SK-N-SH treated with all-trans-retinoic acid at 6 μM for 48 hours (cell line): Measurements from ENCODE around the gene ADGRF4.

ENCODE experiments used
- ATAC-seq: fragments of 200-7000 bp; cut with Tn5 transposase; 3 replicates; pipeline ENCODE4 v1.9.1; 2020; ENCODE audit warnings: mild to moderate bottlenecking, moderate library complexity
- ARNTL ChIP-seq: fragments of 450-650 bp; formaldehyde crosslinking; IDR thresholded peaks from 2 replicates; pipeline ENCODE4 v1.5.0; 2020; ENCODE audit warnings: low read depth, mild to moderate bottlenecking, moderate library complexity, borderline replicate concordance
- BACH2 ChIP-seq: fragments of 250-450 bp; sonication (Bioruptor Pico); IDR thresholded peaks from 2 replicates; pipeline ENCODE4 v1.9.0; 2021; ENCODE audit warnings: mild to moderate bottlenecking, borderline replicate concordance
- CSDC2 ChIP-seq: fragments of 250-450 bp; sonication (Bioruptor Pico); IDR thresholded peaks from 2 replicates; pipeline ENCODE4 v1.5.0; 2020; ENCODE audit warnings: mild to moderate bottlenecking, moderate library complexity
- ESRRG ChIP-seq: fragments of 250-450 bp; sonication (Bioruptor Pico); IDR thresholded peaks from 2 replicates; pipeline ENCODE4 v1.6.1; 2021; ENCODE audit warnings: mild to moderate bottlenecking
- GLIS3 ChIP-seq: fragments of 250-450 bp; sonication (Bioruptor Pico); IDR thresholded peaks from 2 replicates; pipeline ENCODE4 v1.5.0; 2020; ENCODE audit warnings: mild to moderate bottlenecking, moderate library complexity
- ISL1 ChIP-seq: fragments of 250-450 bp; sonication (Bioruptor Pico); IDR thresholded peaks from 2 replicates; pipeline ENCODE4 v2.1.2; 2022; ENCODE audit warnings: mild to moderate bottlenecking, moderate library complexity
- OSR1 ChIP-seq: fragments of 250-450 bp; sonication (Bioruptor Pico); IDR thresholded peaks from 2 replicates; pipeline ENCODE4 v1.8.0; 2022; ENCODE audit warnings: moderate library complexity, mild to moderate bottlenecking, inconsistent platforms
- PPARA ChIP-seq: fragments of 250-450 bp; sonication (Bioruptor Pico); IDR thresholded peaks from 2 replicates; pipeline ENCODE4 v1.5.0; 2020; ENCODE audit warnings: mild to moderate bottlenecking, borderline replicate concordance
- RARB ChIP-seq: fragments of 250-450 bp; sonication (Bioruptor Pico); IDR thresholded peaks from 2 replicates; pipeline ENCODE4 v1.8.0; 2021; ENCODE audit warnings: mild to moderate bottlenecking, moderate library complexity
- SNAI2 ChIP-seq: fragments of 250-450 bp; sonication (Bioruptor Pico); IDR thresholded peaks from 2 replicates; pipeline ENCODE4 v1.5.0; 2020; ENCODE audit warnings: mild to moderate bottlenecking, moderate library complexity
- TCF4 ChIP-seq: fragments of 250-450 bp; sonication (Bioruptor Pico); IDR thresholded peaks from 2 replicates; pipeline ENCODE4 v1.8.0; 2021; ENCODE audit warnings: mild to moderate bottlenecking, moderate library complexity, borderline replicate concordance
- TOX ChIP-seq: fragments of 250-450 bp; sonication (Bioruptor Pico); IDR thresholded peaks from 2 replicates; pipeline ENCODE4 v1.8.0; 2021; ENCODE audit warnings: mild to moderate bottlenecking, moderate library complexity, borderline replicate concordance
- ZC3H10 ChIP-seq: fragments of 250-450 bp; sonication (Bioruptor Pico); IDR thresholded peaks from 2 replicates; pipeline ENCODE4 v1.5.1; 2021; ENCODE audit warnings: mild to moderate bottlenecking, moderate library complexity
- ZFP3 ChIP-seq: fragments of 250-450 bp; sonication (Bioruptor Pico); IDR thresholded peaks from 2 replicates; pipeline ENCODE4 v1.5.0; 2020; ENCODE audit warnings: mild to moderate bottlenecking, moderate library complexity
- ZFP30 ChIP-seq: fragments of 450-650 bp; formaldehyde crosslinking; IDR thresholded peaks from 2 replicates; pipeline ENCODE4 v1.5.0; 2022; ENCODE audit warnings: mild to moderate bottlenecking, moderate library complexity
- ZNF565 ChIP-seq: fragments of 450-650 bp; formaldehyde crosslinking; conservative IDR thresholded peaks from 2 replicates; pipeline ENCODE4 v1.5.0; 2020; ENCODE audit warnings: low read depth, mild to moderate bottlenecking, moderate library complexity
- ZNF70 ChIP-seq: fragments of 450-650 bp; formaldehyde crosslinking; IDR thresholded peaks from 2 replicates; pipeline ENCODE4 v1.5.0; 2020; ENCODE audit warnings: mild to moderate bottlenecking, moderate library complexity
- ZNF8 ChIP-seq: fragments of 450-650 bp; formaldehyde crosslinking; IDR thresholded peaks from 2 replicates; pipeline ENCODE4 v1.5.0; 2020; ENCODE audit warnings: mild to moderate bottlenecking, moderate library complexity
- TF ChIP-seq, protein P1 (sequence below): fragments of 250-450 bp; sonication (Bioruptor Pico); IDR thresholded peaks from 2 replicates; pipeline ENCODE4 v1.5.1; 2021; ENCODE audit warnings: mild to moderate bottlenecking, moderate library complexity
- TF ChIP-seq, protein P2 (sequence below): fragments of 250-450 bp; sonication (Bioruptor Pico); IDR thresholded peaks from 2 replicates; pipeline ENCODE4 v1.8.0; 2021; ENCODE audit warnings: low read depth, mild to moderate bottlenecking, moderate library complexity, borderline replicate concordance
- TF ChIP-seq, protein P3 (sequence below): fragments of 250-450 bp; sonication (Bioruptor Pico); IDR thresholded peaks from 2 replicates; pipeline ENCODE4 v1.5.1; 2020; ENCODE audit warnings: low read depth, mild to moderate bottlenecking, moderate library complexity

ADGRF4 gene

DNA sequence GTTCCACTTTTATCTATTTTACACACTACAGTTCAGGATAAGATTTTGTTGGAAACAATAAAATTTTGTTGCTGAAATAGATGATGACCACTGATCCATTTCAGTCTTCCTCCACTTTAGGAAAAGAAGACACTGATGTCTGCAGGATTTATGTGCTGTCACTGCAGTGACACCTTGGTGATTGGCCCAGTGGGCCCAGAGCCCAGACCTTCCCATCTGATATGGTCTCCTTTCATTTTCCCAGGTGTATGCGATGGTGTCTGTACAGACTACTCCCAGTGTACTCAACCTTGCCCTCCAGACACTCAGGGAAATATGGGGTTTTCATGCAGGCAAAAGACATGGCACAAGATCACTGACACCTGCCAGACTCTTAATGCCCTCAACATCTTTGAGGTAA is 19.6 kb upstream of the ADGRF4 start:
- no peak for TF ChIP-seq CSDC2 (CRISPR knock-in tag)
- TF ChIP-seq, protein P1, sequence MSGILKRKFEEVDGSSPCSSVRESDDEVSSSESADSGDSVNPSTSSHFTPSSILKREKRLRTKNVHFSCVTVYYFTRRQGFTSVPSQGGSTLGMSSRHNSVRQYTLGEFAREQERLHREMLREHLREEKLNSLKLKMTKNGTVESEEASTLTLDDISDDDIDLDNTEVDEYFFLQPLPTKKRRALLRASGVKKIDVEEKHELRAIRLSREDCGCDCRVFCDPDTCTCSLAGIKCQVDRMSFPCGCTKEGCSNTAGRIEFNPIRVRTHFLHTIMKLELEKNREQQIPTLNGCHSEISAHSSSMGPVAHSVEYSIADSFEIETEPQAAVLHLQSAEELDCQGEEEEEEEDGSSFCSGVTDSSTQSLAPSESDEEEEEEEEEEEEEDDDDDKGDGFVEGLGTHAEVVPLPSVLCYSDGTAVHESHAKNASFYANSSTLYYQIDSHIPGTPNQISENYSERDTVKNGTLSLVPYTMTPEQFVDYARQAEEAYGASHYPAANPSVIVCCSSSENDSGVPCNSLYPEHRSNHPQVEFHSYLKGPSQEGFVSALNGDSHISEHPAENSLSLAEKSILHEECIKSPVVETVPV (CRISPR knock-in tag) = no peak
- TF ChIP-seq ZNF70 = no peak
- no peak for TF ChIP-seq ISL1
- no peak for TF ChIP-seq ZNF8 (CRISPR knock-in tag)
- TF ChIP-seq SNAI2 = no peak
- no peak for TF ChIP-seq BACH2 (CRISPR knock-in tag)
- TF ChIP-seq, protein P2, sequence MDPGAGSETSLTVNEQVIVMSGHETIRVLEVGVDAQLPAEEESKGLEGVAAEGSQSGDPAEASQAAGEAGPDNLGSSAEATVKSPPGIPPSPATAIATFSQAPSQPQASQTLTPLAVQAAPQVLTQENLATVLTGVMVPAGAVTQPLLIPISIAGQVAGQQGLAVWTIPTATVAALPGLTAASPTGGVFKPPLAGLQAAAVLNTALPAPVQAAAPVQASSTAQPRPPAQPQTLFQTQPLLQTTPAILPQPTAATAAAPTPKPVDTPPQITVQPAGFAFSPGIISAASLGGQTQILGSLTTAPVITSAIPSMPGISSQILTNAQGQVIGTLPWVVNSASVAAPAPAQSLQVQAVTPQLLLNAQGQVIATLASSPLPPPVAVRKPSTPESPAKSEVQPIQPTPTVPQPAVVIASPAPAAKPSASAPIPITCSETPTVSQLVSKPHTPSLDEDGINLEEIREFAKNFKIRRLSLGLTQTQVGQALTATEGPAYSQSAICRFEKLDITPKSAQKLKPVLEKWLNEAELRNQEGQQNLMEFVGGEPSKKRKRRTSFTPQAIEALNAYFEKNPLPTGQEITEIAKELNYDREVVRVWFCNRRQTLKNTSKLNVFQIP (CRISPR knock-in tag) = no peak
- no peak for TF ChIP-seq GLIS3 (CRISPR knock-in tag)
- TF ChIP-seq PPARA (CRISPR knock-in tag) = no peak
- TF ChIP-seq ZNF565 = no peak
- no peak for TF ChIP-seq TOX (CRISPR knock-in tag)
- TF ChIP-seq OSR1 = no peak
- no peak for TF ChIP-seq ZFP30
- TF ChIP-seq, all 23 proteins: peak for 0
- ATAC-seq = no peak

DNA sequence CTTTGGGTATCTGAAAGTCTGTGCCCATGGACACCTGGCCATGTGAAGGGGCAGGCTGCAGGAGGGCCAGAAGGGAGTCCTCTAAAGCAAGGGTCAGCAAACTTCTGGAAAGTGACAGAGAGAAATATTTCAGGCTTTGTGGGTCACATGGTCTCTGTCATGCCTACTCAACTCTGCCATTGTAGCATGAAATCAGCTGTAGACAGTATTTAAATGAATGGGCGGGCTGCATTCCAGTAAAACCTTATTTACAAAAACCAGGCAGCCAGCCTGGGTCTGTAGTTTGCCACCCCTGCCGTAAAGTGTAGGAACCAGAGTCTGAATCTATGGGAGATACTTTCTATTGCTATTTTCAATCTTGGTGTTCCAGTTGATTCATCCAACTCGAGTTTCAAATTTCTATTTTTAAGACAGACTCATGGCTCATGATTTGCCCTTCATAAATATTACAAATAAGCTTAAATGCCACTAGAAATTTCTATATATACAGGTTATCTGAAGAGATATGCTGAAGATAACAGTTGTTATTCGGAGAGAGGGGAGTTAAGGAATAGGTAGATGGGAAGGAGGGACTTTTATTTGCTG is 19.0 kb upstream of the ADGRF4 start:
- ATAC-seq = no peak
- TF ChIP-seq CSDC2 (CRISPR knock-in tag) (no peak), ARNTL (CRISPR knock-in tag) (no peak)
- TF ChIP-seq, protein P3, sequence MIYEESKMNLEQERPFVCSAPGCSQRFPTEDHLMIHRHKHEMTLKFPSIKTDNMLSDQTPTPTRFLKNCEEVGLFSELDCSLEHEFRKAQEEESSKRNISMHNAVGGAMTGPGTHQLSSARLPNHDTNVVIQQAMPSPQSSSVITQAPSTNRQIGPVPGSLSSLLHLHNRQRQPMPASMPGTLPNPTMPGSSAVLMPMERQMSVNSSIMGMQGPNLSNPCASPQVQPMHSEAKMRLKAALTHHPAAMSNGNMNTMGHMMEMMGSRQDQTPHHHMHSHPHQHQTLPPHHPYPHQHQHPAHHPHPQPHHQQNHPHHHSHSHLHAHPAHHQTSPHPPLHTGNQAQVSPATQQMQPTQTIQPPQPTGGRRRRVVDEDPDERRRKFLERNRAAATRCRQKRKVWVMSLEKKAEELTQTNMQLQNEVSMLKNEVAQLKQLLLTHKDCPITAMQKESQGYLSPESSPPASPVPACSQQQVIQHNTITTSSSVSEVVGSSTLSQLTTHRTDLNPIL (CRISPR knock-in tag) = no peak
- TF ChIP-seq, protein P1 (CRISPR knock-in tag) = no peak
- TF ChIP-seq, all 23 proteins: peak for 0

DNA sequence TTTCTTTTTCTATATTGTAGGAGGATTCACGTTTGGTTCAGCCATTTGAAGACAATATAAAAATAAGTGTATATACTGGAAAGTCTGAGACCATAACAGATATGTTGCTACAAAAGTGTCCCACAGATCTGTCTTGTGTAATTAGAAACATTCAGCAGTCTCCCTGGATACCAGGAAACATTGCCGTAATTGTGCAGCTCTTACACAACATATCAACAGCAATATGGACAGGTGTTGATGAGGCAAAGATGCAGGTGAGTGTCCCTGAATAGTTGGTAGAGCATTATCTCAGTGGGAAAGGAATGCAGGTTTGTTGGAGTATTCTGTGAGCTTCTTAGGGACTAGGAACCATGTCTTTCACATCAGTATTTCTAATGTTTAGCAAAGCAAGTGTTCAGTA is 18.3 kb upstream of the ADGRF4 start:
- no peak for TF ChIP-seq TCF4 (CRISPR knock-in tag)
- no peak for TF ChIP-seq OSR1
- TF ChIP-seq ZC3H10 (CRISPR knock-in tag) = no peak
- no peak for TF ChIP-seq BACH2 (CRISPR knock-in tag)
- no peak for TF ChIP-seq ARNTL (CRISPR knock-in tag)
- no peak for TF ChIP-seq GLIS3 (CRISPR knock-in tag)
- TF ChIP-seq ZNF70 = no peak
- TF ChIP-seq, protein P1 (CRISPR knock-in tag) = no peak
- no peak for TF ChIP-seq PPARA (CRISPR knock-in tag)
- TF ChIP-seq ESRRG = no peak

DNA sequence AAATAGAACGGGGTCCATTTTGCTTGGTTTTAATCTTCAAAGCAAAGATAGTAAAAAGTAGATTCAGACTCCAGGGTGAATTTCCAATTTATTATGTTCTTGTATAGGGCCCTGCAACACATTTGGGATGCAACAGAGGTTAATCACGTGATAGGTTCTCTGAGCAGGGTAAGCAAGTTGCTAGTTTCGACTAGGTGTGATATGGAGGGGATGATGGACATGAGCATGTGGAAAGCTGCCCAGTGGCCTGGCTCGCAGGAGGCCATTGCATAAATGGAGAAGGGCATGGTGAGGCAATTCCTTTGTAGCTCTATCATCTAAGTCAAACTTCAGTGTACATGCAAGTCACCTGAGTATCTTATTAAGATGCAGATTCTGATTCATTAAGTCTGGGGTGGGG is 17.7 kb upstream of the ADGRF4 start:
- no peak for ATAC-seq
- TF ChIP-seq TOX (CRISPR knock-in tag) = no peak
- no peak for TF ChIP-seq GLIS3 (CRISPR knock-in tag)
- no peak for TF ChIP-seq ESRRG
- no peak for TF ChIP-seq PPARA (CRISPR knock-in tag)
- TF ChIP-seq CSDC2 (CRISPR knock-in tag) = no peak
- no peak for TF ChIP-seq ZFP3 (CRISPR knock-in tag)
- TF ChIP-seq RARB (CRISPR knock-in tag) = no peak
- no peak for TF ChIP-seq OSR1

More for the DNA sequence above, 18.3 kb upstream of the ADGRF4 start:
- no peak for ATAC-seq
